HG02970 (cell line): ENCODE data around the gene ZFP69.

Source experiments
- ATAC-seq: cut with Tn5 transposase; IDR thresholded peaks from one replicate; pipeline ENCODE4 v1.9.1; 2021; ENCODE audit warnings: mild to moderate bottlenecking, moderate library complexity, moderate number of reproducible peaks; ENCODE audit not compliant: unreplicated experiment, low FRiP score

The ZFP69 gene

DNA sequence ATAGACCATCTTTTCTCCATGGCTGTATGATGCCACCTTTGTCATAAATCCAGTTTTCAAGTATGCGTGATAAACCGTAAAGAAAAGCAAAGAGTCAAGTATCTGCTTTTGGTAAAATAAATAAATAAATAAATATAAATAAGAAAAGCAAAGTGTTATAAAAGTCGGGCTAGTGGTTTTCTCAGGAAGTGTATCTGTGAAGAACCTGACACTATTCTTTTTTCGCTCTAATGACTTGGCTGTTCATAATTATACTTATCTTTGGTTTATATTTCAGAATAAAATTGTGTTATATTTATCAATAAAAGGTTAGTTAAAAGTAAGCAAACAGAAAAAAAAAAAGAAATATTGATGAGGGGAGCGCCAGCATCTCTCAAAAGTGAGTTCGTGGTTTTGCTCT, 30.9 kb downstream of the ZFP69 start:
- no peak for ATAC-seq

DNA sequence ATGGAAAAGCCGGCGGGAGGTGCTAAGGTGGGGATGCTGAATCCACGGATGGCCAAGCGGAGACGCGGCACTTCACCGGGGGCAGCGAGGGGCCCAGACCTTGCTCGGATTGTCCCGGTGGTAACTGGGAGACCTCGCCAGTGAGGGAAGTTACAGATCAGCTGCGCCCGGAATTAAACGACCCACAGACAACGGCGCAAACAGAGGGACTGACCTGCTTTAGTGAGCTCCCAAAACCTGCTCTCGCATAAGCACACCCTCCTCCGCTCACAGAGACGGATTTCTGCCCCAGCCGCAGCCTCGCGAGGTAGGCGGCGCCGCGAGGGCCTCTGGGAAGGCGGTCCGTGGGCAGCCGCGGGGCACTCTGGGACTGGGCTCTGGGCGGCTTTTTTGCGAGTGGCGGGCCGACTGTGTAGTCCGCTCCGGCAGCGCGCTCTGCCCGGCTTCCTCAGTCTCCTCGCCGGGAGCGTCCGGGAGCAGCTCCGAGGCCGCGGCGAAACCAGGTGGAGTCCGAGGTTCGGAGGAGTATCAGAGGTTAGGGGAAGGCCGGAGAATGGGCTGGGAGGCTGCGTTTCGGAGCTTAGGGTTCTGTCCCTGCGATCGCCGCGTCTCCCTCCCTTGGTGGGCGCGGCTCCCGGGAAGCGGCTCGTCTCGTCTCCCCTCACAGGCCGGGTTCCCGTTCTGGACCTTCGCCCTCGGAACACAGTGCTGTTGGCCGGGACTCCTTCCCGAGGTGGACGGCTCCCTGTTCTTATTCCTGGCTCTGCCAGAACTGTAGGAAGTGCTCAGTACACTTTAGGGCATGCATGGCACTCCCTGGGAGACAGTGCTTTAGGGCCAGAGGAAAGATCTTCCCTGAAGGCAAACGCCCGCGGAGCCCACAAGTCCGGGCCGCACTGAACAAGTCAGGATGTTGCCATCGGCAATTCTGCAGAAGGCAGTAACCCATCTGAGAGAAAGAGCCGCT, 31.6 kb downstream of the ZFP69 start, which contains the start of gene EXO5:
EXO5 (plus strand) TSS at position 393 of the 967 bp plus-strand sequence. CDS start 5,778 bp downstream, outside the sequence.
- ATAC-seq: peak; percentile 74

DNA sequence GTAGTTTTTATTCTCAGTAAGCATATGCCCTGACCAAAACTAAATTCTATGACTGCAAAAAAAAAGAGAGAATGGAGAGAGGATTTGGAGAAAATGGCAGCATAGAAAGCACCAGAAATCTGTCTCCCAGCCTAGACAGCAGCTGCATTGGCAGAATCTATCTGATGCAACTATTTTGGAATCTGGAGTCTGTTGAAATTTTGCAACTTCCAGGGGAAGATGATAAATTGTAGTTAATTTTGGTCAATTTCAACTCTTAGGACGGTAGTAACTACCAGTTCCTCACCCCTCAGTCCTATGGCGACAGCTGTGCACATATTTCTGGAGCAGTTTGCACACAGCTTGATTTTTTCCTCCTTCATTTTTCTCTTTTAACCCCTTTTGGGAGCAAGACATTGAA, 42.4 kb downstream of the ZFP69 start:
- ATAC-seq: no peak

GRCh38 chr1:40530735-40531380, 53.8 kb downstream of the ZFP69 start:
- ATAC-seq: no peak

GRCh38 chr1:40531381-40532061, 54.4 kb downstream of the ZFP69 start, which contains the start of gene ZNF684:
TSS of gene ZNF684 (plus strand) at chr1:40531637. CDS start at chr1:40533167, 1,530 bp downstream.
- peak; percentile 94 for ATAC-seq

DNA sequence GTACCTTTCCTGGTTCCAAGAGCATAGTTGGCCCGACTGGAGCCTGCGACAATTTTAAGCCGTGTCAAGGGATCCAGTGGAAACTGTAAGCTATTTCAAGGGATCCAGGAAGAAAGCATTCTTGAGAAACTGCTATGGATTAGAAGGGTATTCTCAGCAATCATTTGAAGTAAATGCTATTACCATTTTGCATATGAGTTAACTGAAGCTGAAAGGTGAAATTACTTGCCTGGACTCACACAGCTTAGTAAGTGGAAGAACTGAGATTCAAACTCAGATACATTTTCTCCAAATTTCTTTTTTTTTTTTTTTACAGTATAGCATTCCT, 54.9 kb downstream of the ZFP69 start:
- ATAC-seq: no peak

- ATAC-seq: no peak
Measured at GRCh38 chr1:40532844-40533424, 55.8 kb downstream of the ZFP69 start.

DNA sequence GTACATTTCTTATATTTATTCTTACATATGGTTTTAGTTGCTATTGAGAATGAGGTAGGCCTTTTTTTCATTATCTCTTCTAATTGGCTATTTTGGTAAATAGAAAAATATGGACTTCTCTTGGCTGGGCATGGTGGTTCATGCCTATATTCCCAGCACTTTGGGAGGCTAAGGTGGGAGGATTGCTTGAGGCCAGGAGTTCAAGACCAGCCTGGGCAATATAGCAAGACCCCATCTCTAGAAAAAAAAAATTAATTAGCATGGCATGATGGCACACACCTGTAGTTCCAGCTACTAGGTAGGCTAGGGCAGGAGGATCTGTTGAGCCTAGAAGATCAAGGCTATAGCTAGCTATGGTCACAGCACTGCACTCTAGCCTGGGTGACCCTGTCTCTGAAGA, 57.5 kb downstream of the ZFP69 start:
- ATAC-seq: no peak

DNA sequence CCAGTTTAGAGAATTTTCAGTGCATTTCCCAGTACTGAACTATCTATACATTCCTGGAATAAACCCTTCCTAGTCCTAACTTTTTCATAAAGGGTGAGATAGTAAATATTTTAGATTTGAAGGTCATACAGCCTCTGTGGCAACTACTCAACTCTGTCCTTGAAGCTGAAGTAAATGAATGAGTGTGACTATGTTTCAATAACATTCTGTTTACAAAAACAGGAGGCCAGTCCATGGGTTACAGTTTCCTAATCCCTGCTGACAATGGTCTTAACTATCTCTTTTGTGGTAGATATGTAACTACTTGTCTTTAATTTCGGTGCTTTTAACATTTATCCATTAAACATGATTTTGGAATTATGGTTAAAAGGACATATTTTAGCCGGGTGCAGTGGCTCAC, 58.6 kb downstream of the ZFP69 start:
- no peak for ATAC-seq

GRCh38 chr1:40539338-40539737, 62.2 kb downstream of the ZFP69 start:
- no peak for ATAC-seq
